Measurements from ENCODE around the gene KLHL29.

DNA sequence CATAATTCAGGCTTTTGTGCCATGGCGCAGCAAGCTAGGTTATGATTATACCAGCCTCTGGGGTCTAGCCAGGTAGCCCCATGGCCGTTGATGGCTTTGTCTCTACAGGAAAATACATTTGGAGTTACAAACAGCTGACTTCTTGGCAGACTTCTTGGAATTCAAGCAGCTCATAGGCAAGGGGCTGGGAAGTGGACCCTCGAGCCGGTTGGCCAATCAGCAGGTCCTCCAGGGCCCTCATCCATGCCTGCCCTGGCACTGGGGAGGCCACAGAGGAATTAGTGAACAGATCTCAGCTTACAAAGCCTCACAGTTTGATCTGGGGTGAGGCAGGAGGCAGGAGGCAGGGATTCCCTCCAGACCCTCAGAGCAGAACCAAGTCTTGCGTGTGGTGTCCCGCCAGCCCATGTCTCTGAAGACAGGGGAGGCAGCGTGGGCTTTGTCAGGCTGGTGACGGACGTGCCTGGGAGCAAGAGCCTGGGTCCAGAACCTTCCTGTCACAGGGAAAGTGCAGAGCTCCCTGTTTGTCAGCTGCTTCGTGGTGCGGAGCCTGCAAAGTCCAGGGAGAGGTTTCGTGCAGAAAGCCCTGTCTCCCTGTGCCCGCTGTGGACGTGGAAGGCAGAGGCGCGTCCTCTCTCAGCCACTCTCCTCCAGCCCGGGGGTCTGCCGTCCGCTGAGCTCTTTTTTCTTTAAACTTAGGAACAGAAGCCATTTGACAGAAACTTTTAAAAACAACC, 131.7 kb downstream of the KLHL29 start:
- TF ChIP-seq HDAC6 (IDR thresholded peaks at IDR 0.05; ENCODE audit: unreplicated experiment) (no peak), YY1 (IDR thresholded peaks at IDR 0.05; ENCODE audit: low read depth, low read length) (no peak), RFX5 (IDR thresholded peaks at IDR 0.05; ENCODE audit: low read depth, low read length) (no peak), TARDBP (IDR thresholded peaks at IDR 0.05; ENCODE audit: borderline replicate concordance) (no peak), CEBPB (IDR thresholded peaks at IDR 0.05; ENCODE audit: borderline replicate concordance in 1 of 2, low read depth in 2 of 2, low read length in 2 of 2) (no peak), ETV6 (conservative IDR thresholded peaks at IDR 0.05 in 1 of 2, IDR thresholded peaks at IDR 0.05 in 1 of 2; ENCODE audit: borderline replicate concordance in 1 of 2, low read depth in 1 of 2) (no peak), HDAC2 (IDR thresholded peaks at IDR 0.05) (no peak), TBL1XR1 (IDR thresholded peaks at IDR 0.05; ENCODE audit: low read depth, low read length) (no peak), FOXK2 (IDR thresholded peaks at IDR 0.05) (no peak), EZH2 (IDR thresholded peaks at IDR 0.05; ENCODE audit: borderline replicate concordance, control insufficient read depth, low read depth, low read length) (no peak), SMC3 (IDR thresholded peaks at IDR 0.05; ENCODE audit: borderline replicate concordance, low read length) (no peak), FOXM1 (IDR thresholded peaks at IDR 0.05; ENCODE audit: low read depth, low read length) (no peak), TAF1 (IDR thresholded peaks at IDR 0.05; ENCODE audit: borderline replicate concordance, low read depth, low read length) (no peak)
- TF ChIP-seq, protein P1, sequence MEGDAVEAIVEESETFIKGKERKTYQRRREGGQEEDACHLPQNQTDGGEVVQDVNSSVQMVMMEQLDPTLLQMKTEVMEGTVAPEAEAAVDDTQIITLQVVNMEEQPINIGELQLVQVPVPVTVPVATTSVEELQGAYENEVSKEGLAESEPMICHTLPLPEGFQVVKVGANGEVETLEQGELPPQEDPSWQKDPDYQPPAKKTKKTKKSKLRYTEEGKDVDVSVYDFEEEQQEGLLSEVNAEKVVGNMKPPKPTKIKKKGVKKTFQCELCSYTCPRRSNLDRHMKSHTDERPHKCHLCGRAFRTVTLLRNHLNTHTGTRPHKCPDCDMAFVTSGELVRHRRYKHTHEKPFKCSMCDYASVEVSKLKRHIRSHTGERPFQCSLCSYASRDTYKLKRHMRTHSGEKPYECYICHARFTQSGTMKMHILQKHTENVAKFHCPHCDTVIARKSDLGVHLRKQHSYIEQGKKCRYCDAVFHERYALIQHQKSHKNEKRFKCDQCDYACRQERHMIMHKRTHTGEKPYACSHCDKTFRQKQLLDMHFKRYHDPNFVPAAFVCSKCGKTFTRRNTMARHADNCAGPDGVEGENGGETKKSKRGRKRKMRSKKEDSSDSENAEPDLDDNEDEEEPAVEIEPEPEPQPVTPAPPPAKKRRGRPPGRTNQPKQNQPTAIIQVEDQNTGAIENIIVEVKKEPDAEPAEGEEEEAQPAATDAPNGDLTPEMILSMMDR (IDR thresholded peaks at IDR 0.05 in 2 of 3, conservative IDR thresholded peaks at IDR 0.05 in 1 of 3; ENCODE audit: control insufficient read depth in 2 of 3, extremely low read depth in 1 of 3, insufficient read depth in 1 of 3, low read depth in 3 of 3, low read length in 3 of 3): no peak
